Activated T-cell treated with anti-CD3 and anti-CD28 coated beads, Interleukin-2, amount 50 U/mL, for 4 hours (primary cell): Measurements from ENCODE around the gene PTP4A2. TPM values are rescaled to one million over a fixed set of nuclear protein-coding genes. Genes with fewer than 3 reads are reported as not detected.
"Not testable (repeated sequence)": the region's sequence is repeated elsewhere in the genome, so short reads cannot be mapped to it uniquely, and the experiment has no call there.

Experiments
- ATAC-seq, 2 donors: fragments of 200-7000 bp; cut with Tn5 transposase; one replicate each; pipeline ENCODE4 v1.10.0; 2021
- DNase-seq: peaks from one replicate; pipeline ENCODE4 v3.0.0-alpha.2; 2020
- H3K27me3 Mint-ChIP-seq: one replicate; pipeline ENCODE4 v1.8.0; 2021; ENCODE audit warnings: low read depth, mixed read lengths
- H3K36me3 Mint-ChIP-seq: one replicate; pipeline ENCODE4 v1.8.0; 2022; ENCODE audit warnings: mixed read lengths; ENCODE audit not compliant: insufficient read depth
- H3K4me1 Mint-ChIP-seq: one replicate; pipeline ENCODE4 v1.8.0; 2021; ENCODE audit warnings: low read depth, mixed read lengths
- H3K4me3 Mint-ChIP-seq: one replicate; pipeline ENCODE4 v1.8.0; 2021; ENCODE audit warnings: mild to moderate bottlenecking, moderate library complexity, mixed read lengths
- H3K9me3 Mint-ChIP-seq: one replicate; pipeline ENCODE4 v1.8.0; 2021; ENCODE audit warnings: mixed read lengths
- total RNA-seq, 3 donors: library from RNA; stranded (reverse); gene quantifications; one replicate each; pipeline ENCODE4 v1.2.1, GENCODE V29; 2021

Gene PTP4A2
- total RNA-seq, 3 donors from 2014 or later = 294 to 337 (median 297) TPM

GRCh38 chr1:31900790-31901189, 37.4 kb downstream of the PTP4A2 start:
- no peak for DNase-seq
- ATAC-seq = no peak
- H3K9me3 Mint-ChIP-seq = no peaks in the 10 kb centered on the region
- no peaks in the 10 kb centered on the region for H3K27me3 Mint-ChIP-seq
- H3K36me3 Mint-ChIP-seq = no peaks in the 10 kb centered on the region
- H3K4me3 Mint-ChIP-seq = no peak overlapping the region
- H3K4me1 Mint-ChIP-seq = peaks cover 21% of the 10 kb centered on the region

GRCh38 chr1:31897526-31898100, 40.6 kb downstream of the PTP4A2 start:
- no peak for ATAC-seq
- H3K4me1 Mint-ChIP-seq = peaks cover 11% of the 10 kb centered on the region
- no peaks in the 10 kb centered on the region for H3K36me3 Mint-ChIP-seq

GRCh38 chr1:31895474-31896198, 42.5 kb downstream of the PTP4A2 start:
- DNase-seq, H3K4me1 Mint-ChIP-seq, H3K4me3 Mint-ChIP-seq, ATAC-seq, H3K36me3 Mint-ChIP-seq, H3K9me3 Mint-ChIP-seq, H3K27me3 Mint-ChIP-seq: not testable (repeated sequence)

More at GRCh38 chr1:31897526-31898100, 40.6 kb downstream of the PTP4A2 start:
- DNase-seq = no peak
- H3K9me3 Mint-ChIP-seq = no peaks in the 10 kb centered on the region
- no peaks in the 10 kb centered on the region for H3K27me3 Mint-ChIP-seq
- H3K4me3 Mint-ChIP-seq = no peak overlapping the region

- H3K27me3 Mint-ChIP-seq = no peaks in the 10 kb centered on the region
- H3K36me3 Mint-ChIP-seq = no peaks in the 10 kb centered on the region
- peak; percentile 64 to 86 for ATAC-seq
- no peak for DNase-seq
- no peaks in the 10 kb centered on the region for H3K9me3 Mint-ChIP-seq
- peaks cover 24% of the 10 kb centered on the region for H3K4me1 Mint-ChIP-seq
- H3K4me3 Mint-ChIP-seq = no peak overlapping the region
These were observed 46.9 kb downstream of the PTP4A2 start for GRCh38 chr1:31891280-31891679.

- Mint-ChIP-seq H3K9me3 (no peaks in the 10 kb centered on the region), H3K4me1 (peaks cover 24% of the 10 kb centered on the region), H3K4me3 (no peak overlapping the region), H3K27me3 (no peaks in the 10 kb centered on the region), H3K36me3 (no peaks in the 10 kb centered on the region)
- DNase-seq (no peak), ATAC-seq (no peak)
These were observed 49.9 kb downstream of the PTP4A2 start for GRCh38 chr1:31888291-31888690.

GRCh38 chr1:31886866-31887265, 51.3 kb downstream of the PTP4A2 start:
- no peaks in the 10 kb centered on the region for H3K36me3 Mint-ChIP-seq
- ATAC-seq = no peak
- H3K9me3 Mint-ChIP-seq = no peaks in the 10 kb centered on the region

GRCh38 chr1:31885851-31886250, 52.3 kb downstream of the PTP4A2 start:
- Mint-ChIP-seq H3K4me3 (no peak overlapping the region), H3K4me1 (peaks cover 24% of the 10 kb centered on the region), H3K9me3 (no peaks in the 10 kb centered on the region), H3K36me3 (no peaks in the 10 kb centered on the region), H3K27me3 (no peaks in the 10 kb centered on the region)
- no peak for ATAC-seq
- no peak for DNase-seq

More at GRCh38 chr1:31886866-31887265, 51.3 kb downstream of the PTP4A2 start:
- H3K4me1 Mint-ChIP-seq = peaks cover 24% of the 10 kb centered on the region
- no peak overlapping the region for H3K4me3 Mint-ChIP-seq
- H3K27me3 Mint-ChIP-seq = no peaks in the 10 kb centered on the region
- DNase-seq = no peak

GRCh38 chr1:31883357-31883942, 54.7 kb downstream of the PTP4A2 start:
- Mint-ChIP-seq H3K9me3 (no peaks in the 10 kb centered on the region), H3K36me3 (no peaks in the 10 kb centered on the region), H3K27me3 (no peaks in the 10 kb centered on the region), H3K4me3 (no peak overlapping the region), H3K4me1 (peaks cover 11% of the 10 kb centered on the region)
- DNase-seq (no peak), ATAC-seq (no peak)

GRCh38 chr1:31881688-31882000, 56.5 kb downstream of the PTP4A2 start:
- Mint-ChIP-seq H3K4me1 (peaks cover 9% of the 10 kb centered on the region), H3K36me3 (no peaks in the 10 kb centered on the region), H3K9me3 (no peaks in the 10 kb centered on the region), H3K27me3 (no peaks in the 10 kb centered on the region), H3K4me3 (no peak overlapping the region)
- no peak for ATAC-seq
- DNase-seq = no peak

GRCh38 chr1:31880957-31881687, 57.0 kb downstream of the PTP4A2 start:
- H3K4me1 Mint-ChIP-seq = peaks cover 9% of the 10 kb centered on the region
- no peak for ATAC-seq
- no peaks in the 10 kb centered on the region for H3K36me3 Mint-ChIP-seq
- no peaks in the 10 kb centered on the region for H3K9me3 Mint-ChIP-seq
- H3K4me3 Mint-ChIP-seq = no peak overlapping the region
- DNase-seq = no peak
- no peaks in the 10 kb centered on the region for H3K27me3 Mint-ChIP-seq

GRCh38 chr1:31879981-31880608, 58.1 kb downstream of the PTP4A2 start:
- Mint-ChIP-seq H3K4me3 (no peak overlapping the region), H3K9me3 (no peaks in the 10 kb centered on the region), H3K27me3 (no peaks in the 10 kb centered on the region), H3K36me3 (no peaks in the 10 kb centered on the region), H3K4me1 (peaks cover 9% of the 10 kb centered on the region)
- no peak for DNase-seq
- no peak for ATAC-seq

- Mint-ChIP-seq H3K36me3 (no peaks in the 10 kb centered on the region), H3K9me3 (peaks cover 2% of the 10 kb centered on the region), H3K27me3 (no peaks in the 10 kb centered on the region), H3K4me1 (peaks cover 15% of the 10 kb centered on the region), H3K4me3 (no peak overlapping the region)
- ATAC-seq (no peak), DNase-seq (no peak)
These were observed 60.1 kb downstream of the PTP4A2 start for GRCh38 chr1:31878058-31878457.

GRCh38 chr1:31877544-31877943, 60.6 kb downstream of the PTP4A2 start:
- no peak for ATAC-seq
- peaks cover 4% of the 10 kb centered on the region for H3K9me3 Mint-ChIP-seq
- H3K4me1 Mint-ChIP-seq = peaks cover 21% of the 10 kb centered on the region
- H3K4me3 Mint-ChIP-seq = no peak overlapping the region
- no peak for DNase-seq
- H3K27me3 Mint-ChIP-seq = no peaks in the 10 kb centered on the region
- H3K36me3 Mint-ChIP-seq = no peaks in the 10 kb centered on the region

GRCh38 chr1:31875636-31876236, 62.4 kb downstream of the PTP4A2 start:
- Mint-ChIP-seq H3K27me3 (no peaks in the 10 kb centered on the region), H3K4me3 (no peak overlapping the region), H3K4me1 (peaks cover 18% of the 10 kb centered on the region), H3K9me3 (peaks cover 4% of the 10 kb centered on the region), H3K36me3 (no peaks in the 10 kb centered on the region)
- ATAC-seq (no peak), DNase-seq (no peak)
